H9 (cell line): ENCODE results near the gene IFI44L. TPM values are rescaled to one million over a fixed set of nuclear protein-coding genes. Genes with fewer than 3 reads are reported as not detected.

Experiments used
- DNase-seq: peaks from one replicate; pipeline ENCODE4 v3.0.0-alpha.2; 2017
- H2AFZ ChIP-seq: one replicate; pipeline ENCODE4 v1.6.1; 2013; ENCODE audit warnings: mild to moderate bottlenecking, low read length, control low read depth, moderate library complexity
- H2AK5ac ChIP-seq: 2 replicates; pipeline ENCODE4 v1.6.1; 2013; ENCODE audit warnings: low read length, control low read depth, mixed read lengths; ENCODE audit not compliant: insufficient read length
- H2BK120ac ChIP-seq: one replicate; pipeline ENCODE4 v1.6.1; 2013; ENCODE audit warnings: low read depth, mild to moderate bottlenecking, low read length, control low read depth, inconsistent platforms; ENCODE audit not compliant: poor library complexity, severe bottlenecking
- H2BK12ac ChIP-seq: 2 replicates; pipeline ENCODE4 v1.6.1; 2013; ENCODE audit warnings: low read length, control low read depth, mixed read lengths, low read depth; ENCODE audit not compliant: insufficient read length
- H2BK15ac ChIP-seq: 2 replicates; pipeline ENCODE4 v1.6.1; 2013; ENCODE audit warnings: low read depth, low read length, control low read depth
- H2BK20ac ChIP-seq: one replicate; pipeline ENCODE4 v1.6.1; 2013; ENCODE audit warnings: low read depth, mild to moderate bottlenecking, low read length, control low read depth, inconsistent platforms; ENCODE audit not compliant: poor library complexity, severe bottlenecking
- H2BK5ac ChIP-seq: 2 replicates; pipeline ENCODE4 v1.6.1; 2013; ENCODE audit warnings: low read length, control low read depth, mixed read lengths; ENCODE audit not compliant: insufficient read length
- H3K14ac ChIP-seq: 2 replicates; pipeline ENCODE4 v1.6.1; 2013; ENCODE audit warnings: low read length, control low read depth; ENCODE audit not compliant: insufficient read depth
- H3K18ac ChIP-seq: 2 replicates; pipeline ENCODE4 v1.6.1; 2013; ENCODE audit warnings: low read depth, mild to moderate bottlenecking, mixed read lengths, low read length, control low read depth; ENCODE audit not compliant: insufficient read length
- H3K23ac ChIP-seq: 2 replicates; pipeline ENCODE4 v1.6.1; 2013; ENCODE audit warnings: low read length, control low read depth, mixed read lengths, low read depth; ENCODE audit not compliant: insufficient read length
- H3K23me2 ChIP-seq: 2 replicates; pipeline ENCODE4 v1.6.1; 2013; ENCODE audit warnings: low read depth, mild to moderate bottlenecking, mixed read lengths, low read length, control low read depth; ENCODE audit not compliant: insufficient read length, poor library complexity, severe bottlenecking
- H3K27ac ChIP-seq: 2 replicates; pipeline ENCODE4 v1.5.1; 2013; ENCODE audit warnings: low read length, control low read depth, mixed read lengths, low read depth; ENCODE audit not compliant: insufficient read length
- H3K27me3 ChIP-seq: 2 replicates; pipeline ENCODE4 v1.6.1; 2013; ENCODE audit warnings: low read length, control low read depth, inconsistent platforms; ENCODE audit not compliant: insufficient read depth
- H3K4ac ChIP-seq: 2 replicates; pipeline ENCODE4 v1.6.1; 2013; ENCODE audit warnings: low read depth, mild to moderate bottlenecking, control low read depth, inconsistent platforms, low read length, moderate library complexity
- H3K4me1 ChIP-seq: 2 replicates; pipeline ENCODE4 v1.6.1; 2013; ENCODE audit warnings: low read length, control low read depth, inconsistent platforms; ENCODE audit not compliant: insufficient read depth
- H3K4me2 ChIP-seq: 2 replicates; pipeline ENCODE4 v1.6.1; 2013; ENCODE audit warnings: low read length, control low read depth, mixed read lengths; ENCODE audit not compliant: insufficient read length, insufficient read depth
- H3K56ac ChIP-seq: 2 replicates; pipeline ENCODE4 v1.6.1; 2013; ENCODE audit warnings: low read depth, mild to moderate bottlenecking, mixed read lengths, low read length, control low read depth; ENCODE audit not compliant: insufficient read length
- H3K79me1 ChIP-seq: 2 replicates; pipeline ENCODE4 v1.6.1; 2013; ENCODE audit warnings: low read depth, mild to moderate bottlenecking, moderate library complexity, low read length, control low read depth, inconsistent platforms; ENCODE audit not compliant: insufficient read depth, poor library complexity, severe bottlenecking
- H3K79me2 ChIP-seq: 2 replicates; pipeline ENCODE4 v1.6.1; 2013; ENCODE audit warnings: low read length, control low read depth, inconsistent platforms; ENCODE audit not compliant: insufficient read depth
- H3K9ac ChIP-seq: 2 replicates; pipeline ENCODE4 v1.6.1; 2013; ENCODE audit warnings: low read length, control low read depth, mixed read lengths; ENCODE audit not compliant: insufficient read length; ENCODE audit errors: extremely low read depth
- H3K9me3 ChIP-seq: one replicate; pipeline ENCODE4 v1.6.1; 2013; ENCODE audit warnings: low read depth, low read length, inconsistent platforms; ENCODE audit not compliant: control insufficient read depth
- H3T11ph ChIP-seq: one replicate; pipeline ENCODE4 v1.6.1; 2013; ENCODE audit warnings: mild to moderate bottlenecking, low read length, control low read depth, inconsistent platforms
- H4K20me1 ChIP-seq: one replicate; pipeline ENCODE4 v1.6.1; 2013; ENCODE audit not compliant: control insufficient read depth, insufficient read length, insufficient read depth
- H4K5ac ChIP-seq: 2 replicates; pipeline ENCODE4 v1.6.1; 2013; ENCODE audit warnings: low read depth, mild to moderate bottlenecking, mixed read lengths, low read length, control low read depth; ENCODE audit not compliant: insufficient read length
- H4K8ac ChIP-seq: replicated peaks from 2 replicates; pipeline ENCODE4 v1.6.1; 2013; ENCODE audit warnings: low read length, control low read depth, mixed read lengths, low read depth; ENCODE audit not compliant: insufficient read length
- H4K91ac ChIP-seq: 2 replicates; pipeline ENCODE4 v1.6.1; 2013; ENCODE audit warnings: low read depth, mild to moderate bottlenecking, moderate library complexity, mixed read lengths, low read length, control low read depth; ENCODE audit not compliant: insufficient read length
- H3K27ac Mint-ChIP-seq, 3 experiments: 2 replicates in 2 of 3; 3 replicates in 1 of 3; pipeline ENCODE4 v1.8.0; 2020 to 2021; ENCODE audit warnings: mixed read lengths in 3 of 3, mild to moderate bottlenecking in 1 of 3, moderate library complexity in 1 of 3
- H3K27me3 Mint-ChIP-seq: 2 replicates; pipeline ENCODE4 v1.8.0; 2021; ENCODE audit warnings: low read depth, mild to moderate bottlenecking, moderate library complexity, mixed read lengths
- H3K36me3 Mint-ChIP-seq, 3 experiments: 2 replicates in 2 of 3; 3 replicates in 1 of 3; pipeline ENCODE4 v1.8.0; 2020 to 2021; ENCODE audit warnings: low read depth in 3 of 3, mixed read lengths in 3 of 3; ENCODE audit not compliant: insufficient read depth in 1 of 3
- H3K4me1 Mint-ChIP-seq, 2 experiments: 2 replicates each; pipeline ENCODE4 v1.8.0; 2020; ENCODE audit warnings: mixed read lengths in 2 of 2
- H3K4me3 Mint-ChIP-seq, 2 experiments: 2 replicates in 1 of 2; 3 replicates in 1 of 2; pipeline ENCODE4 v1.8.0; 2020 to 2021; ENCODE audit warnings: mild to moderate bottlenecking in 2 of 2, mixed read lengths in 2 of 2, moderate library complexity in 1 of 2
- H3K9me3 Mint-ChIP-seq, 2 experiments: 2 replicates in 1 of 2; 3 replicates in 1 of 2; pipeline ENCODE4 v1.8.0; 2020; ENCODE audit warnings: mild to moderate bottlenecking in 2 of 2, mixed read lengths in 2 of 2, moderate library complexity in 1 of 2
- WGBS: extraction: QIAGEN DNeasy Blood & Tissue Kit; methylation state at CpG from one replicate; pipeline ENCODE4 v1.1.7; 2013; ENCODE audit warnings: missing lambda C conversion rate, low lambda C conversion rate, mixed read lengths; ENCODE audit not compliant: insufficient read length; ENCODE audit errors: extremely low coverage; 5-methylcytosine and 5-hydroxymethylcytosine counted together
- total RNA-seq: library from RNA; stranded (reverse); gene quantifications from 2 replicates; pipeline ENCODE4 v1.2.1, GENCODE V29; 2021
- TF ChIP-seq, protein P1 (sequence below): fragments of 200-600 bp; sonication (generic); conservative IDR thresholded peaks from 3 replicates; pipeline ENCODE4 v1.8.0; 2021; ENCODE audit warnings: antibody characterized with exemption, mild to moderate bottlenecking

IFI44L gene
- total RNA-seq, 1 experiment from 2014 or later: not detected

DNA sequence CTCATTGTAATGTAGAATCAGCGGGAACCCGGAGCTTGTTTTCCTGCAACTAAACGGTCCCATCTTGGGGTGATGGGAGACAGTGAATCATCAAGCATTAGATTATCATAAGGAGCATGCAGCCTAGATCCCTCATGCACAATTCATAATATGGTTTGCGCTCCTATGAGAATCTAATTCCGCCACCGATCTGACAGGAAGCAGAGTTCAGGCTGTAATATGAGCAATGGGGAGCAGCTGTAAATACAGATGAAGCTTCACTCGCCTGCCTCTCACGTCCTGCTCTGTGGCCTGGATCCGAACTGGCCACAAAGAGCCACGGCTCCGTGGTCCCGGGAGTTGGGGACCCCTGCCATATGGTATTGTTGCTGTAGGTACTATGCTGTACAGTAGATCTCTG lies 31.0 kb downstream of the IFI44L start:
- Histone ChIP-seq H3K79me1 (no peaks in the 10 kb centered on the region), H2BK12ac (no peak overlapping the region), H3K4me1 (no peaks in the 10 kb centered on the region), H4K5ac (no peak overlapping the region), H3K18ac (no peak overlapping the region), H3K9me3 (peaks cover 4% of the 10 kb centered on the region), H3K14ac (no peak overlapping the region), H3T11ph (no peak overlapping the region), H4K8ac (no peak overlapping the region), H3K9ac (no peak overlapping the region), H2BK15ac (no peak overlapping the region), H3K4me2 (no peak overlapping the region), H2BK5ac (no peak overlapping the region), H3K4ac (no peak overlapping the region), H4K20me1 (no peaks in the 10 kb centered on the region), H2AK5ac (no peak overlapping the region), H2BK120ac (no peak overlapping the region), H2BK20ac (no peak overlapping the region), H3K56ac (no peak overlapping the region), H3K27me3 (no peaks in the 10 kb centered on the region; the same call in 1 of the 2 replicates), H3K27ac (no peak overlapping the region), H3K23me2 (no peaks in the 10 kb centered on the region), H3K79me2 (no peaks in the 10 kb centered on the region), H2AFZ (no peak overlapping the region), H3K23ac (no peak overlapping the region), H4K91ac (no peak overlapping the region)
- Mint-ChIP-seq H3K36me3 (peaks cover 0 to 11% (median 2%) of the 10 kb centered on the region in 3 experiments; a peak in 3 of 7 replicates), H3K27me3 (peaks cover 36% of the 10 kb centered on the region), H3K9me3 (peaks cover 15 to 19% of the 10 kb centered on the region in 2 experiments), H3K27ac (no peak overlapping the region), H3K4me1 (peaks cover 2 to 3% of the 10 kb centered on the region in 2 experiments; a peak in 1 of 4 replicates), H3K4me3 (no peak overlapping the region)
- TF ChIP-seq, protein P1, sequence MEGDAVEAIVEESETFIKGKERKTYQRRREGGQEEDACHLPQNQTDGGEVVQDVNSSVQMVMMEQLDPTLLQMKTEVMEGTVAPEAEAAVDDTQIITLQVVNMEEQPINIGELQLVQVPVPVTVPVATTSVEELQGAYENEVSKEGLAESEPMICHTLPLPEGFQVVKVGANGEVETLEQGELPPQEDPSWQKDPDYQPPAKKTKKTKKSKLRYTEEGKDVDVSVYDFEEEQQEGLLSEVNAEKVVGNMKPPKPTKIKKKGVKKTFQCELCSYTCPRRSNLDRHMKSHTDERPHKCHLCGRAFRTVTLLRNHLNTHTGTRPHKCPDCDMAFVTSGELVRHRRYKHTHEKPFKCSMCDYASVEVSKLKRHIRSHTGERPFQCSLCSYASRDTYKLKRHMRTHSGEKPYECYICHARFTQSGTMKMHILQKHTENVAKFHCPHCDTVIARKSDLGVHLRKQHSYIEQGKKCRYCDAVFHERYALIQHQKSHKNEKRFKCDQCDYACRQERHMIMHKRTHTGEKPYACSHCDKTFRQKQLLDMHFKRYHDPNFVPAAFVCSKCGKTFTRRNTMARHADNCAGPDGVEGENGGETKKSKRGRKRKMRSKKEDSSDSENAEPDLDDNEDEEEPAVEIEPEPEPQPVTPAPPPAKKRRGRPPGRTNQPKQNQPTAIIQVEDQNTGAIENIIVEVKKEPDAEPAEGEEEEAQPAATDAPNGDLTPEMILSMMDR: no peak
- DNase-seq: no peak
- WGBS: no CpG with 5 or more reads among the region's 12 CpGs
